Amniotic stem cell (primary cell): ENCODE measurements around the gene JMJD1C.

Experiments
- DNase-seq: peaks from one replicate; lab custom pipeline; 2025; lab: John Stamatoyannopoulos, UW

JMJD1C gene

GRCh38 chr10:63481815-63482421 is 16.1 kb upstream of the JMJD1C start:
- no peak for DNase-seq

GRCh38 chr10:63480237-63480636 is 14.5 kb upstream of the JMJD1C start:
- DNase-seq, result no peak

- DNase-seq, result no peak
These were observed 12.8 kb upstream of the JMJD1C start for GRCh38 chr10:63478564-63478963.

GRCh38 chr10:63477927-63478326 is 12.2 kb upstream of the JMJD1C start:
- no peak for DNase-seq

GRCh38 chr10:63474488-63474887 is 8.7 kb upstream of the JMJD1C start:
- DNase-seq, result no peak

- no peak for DNase-seq
These were observed 5.2 kb upstream of the JMJD1C start for GRCh38 chr10:63470928-63471327.

GRCh38 chr10:63468947-63469346 is 3.2 kb upstream of the JMJD1C start:
- DNase-seq, result no peak

GRCh38 chr10:63467841-63468240 is 2.1 kb upstream of the JMJD1C start:
- DNase-seq, result no peak

- no peak for DNase-seq
These were observed 563 bp upstream of the JMJD1C start for GRCh38 chr10:63466144-63466935.

GRCh38 chr10:63464402-63465292 is 1.1 kb downstream of the JMJD1C start:
- DNase-seq, result no peak

GRCh38 chr10:63462442-63462841 is 3.3 kb downstream of the JMJD1C start:
- no peak for DNase-seq

- no peak for DNase-seq
These were observed 7.6 kb downstream of the JMJD1C start for GRCh38 chr10:63458177-63458576.

GRCh38 chr10:63457594-63457993 is 8.2 kb downstream of the JMJD1C start:
- no peak for DNase-seq

GRCh38 chr10:63456437-63457210 is 9.2 kb downstream of the JMJD1C start:
- DNase-seq, result peak; percentile 36

- no peak for DNase-seq
These were observed 10.3 kb downstream of the JMJD1C start for GRCh38 chr10:63455507-63455906.

- no peak for DNase-seq
These were observed 11.1 kb downstream of the JMJD1C start for GRCh38 chr10:63454631-63455030.

- no peak for DNase-seq
These were observed 13.3 kb downstream of the JMJD1C start for GRCh38 chr10:63452524-63452923.

- no peak for DNase-seq
These were observed 18.9 kb downstream of the JMJD1C start for GRCh38 chr10:63446716-63447440.

- no peak for DNase-seq
These were observed 24.4 kb downstream of the JMJD1C start for GRCh38 chr10:63441404-63441803.

- DNase-seq, result no peak
These were observed 26.2 kb downstream of the JMJD1C start for GRCh38 chr10:63439607-63440006.
